NCI-H526 (cell line): ENCODE results near the gene RAB6B.

ENCODE experiments used
- DNase-seq, 2 experiments: peaks; one replicate each; lab custom pipeline; 2025; lab: John Stamatoyannopoulos, UW

RAB6B gene

GRCh38 chr3:133880886-133881455 lies 14.7 kb downstream of the RAB6B start:
- DNase-seq = no peak

GRCh38 chr3:133880287-133880686 lies 15.4 kb downstream of the RAB6B start:
- DNase-seq = no peak

- DNase-seq = no peak
Observed at GRCh38 chr3:133878518-133878917, 17.2 kb downstream of the RAB6B start.

GRCh38 chr3:133877221-133877620 lies 18.5 kb downstream of the RAB6B start:
- no peak for DNase-seq

GRCh38 chr3:133874761-133875438 lies 20.8 kb downstream of the RAB6B start:
- DNase-seq = no peak

- DNase-seq = no peak
Observed at GRCh38 chr3:133874344-133874743, 21.3 kb downstream of the RAB6B start.

- no peak for DNase-seq
Observed at GRCh38 chr3:133872781-133873180, 22.9 kb downstream of the RAB6B start.

- DNase-seq = no peak
Observed at GRCh38 chr3:133872161-133872560, 23.5 kb downstream of the RAB6B start.

GRCh38 chr3:133871368-133872090 lies 24.2 kb downstream of the RAB6B start:
- no peak for DNase-seq

GRCh38 chr3:133870822-133871221 lies 24.9 kb downstream of the RAB6B start:
- DNase-seq = no peak

GRCh38 chr3:133869586-133869985 lies 26.1 kb downstream of the RAB6B start:
- no peak for DNase-seq

GRCh38 chr3:133868758-133869475 lies 26.8 kb downstream of the RAB6B start:
- DNase-seq = peak in 1 of 2 experiments; percentile 7

- peak in 1 of 2 experiments; percentile 22 for DNase-seq
Observed at GRCh38 chr3:133868186-133868585, 27.5 kb downstream of the RAB6B start.

GRCh38 chr3:133866141-133866540 lies 29.5 kb downstream of the RAB6B start:
- DNase-seq = no peak

- DNase-seq = no peak
Observed at GRCh38 chr3:133865136-133865855, 30.4 kb downstream of the RAB6B start.

- no peak for DNase-seq
Observed at GRCh38 chr3:133864616-133865015, 31.1 kb downstream of the RAB6B start.

- no peak for DNase-seq
Observed at GRCh38 chr3:133863911-133864310, 31.8 kb downstream of the RAB6B start.

- no peak for DNase-seq
Observed at GRCh38 chr3:133862161-133862560, 33.5 kb downstream of the RAB6B start.

GRCh38 chr3:133860519-133860918 lies 35.2 kb downstream of the RAB6B start:
- no peak for DNase-seq

- no peak for DNase-seq
Observed at GRCh38 chr3:133859381-133860234, 36.1 kb downstream of the RAB6B start.

- no peak for DNase-seq
Observed at GRCh38 chr3:133857767-133858166, 37.9 kb downstream of the RAB6B start.
